B cell (primary cell): ENCODE data around the gene MAGI2.

Experiments
- CTCF ChIP-seq: fragments of 200-600 bp; IDR thresholded peaks from one replicate; pipeline ENCODE4 v1.8.0; 2022; ENCODE audit warnings: antibody characterized with exemption, mild to moderate bottlenecking
- EZH2 ChIP-seq: IDR thresholded peaks from 2 replicates; pipeline ENCODE4 v1.6.1; 2012; ENCODE audit warnings: borderline replicate concordance, low read depth, mild to moderate bottlenecking, moderate library complexity, low read length; ENCODE audit not compliant: insufficient read depth, poor library complexity, severe bottlenecking

DNA sequence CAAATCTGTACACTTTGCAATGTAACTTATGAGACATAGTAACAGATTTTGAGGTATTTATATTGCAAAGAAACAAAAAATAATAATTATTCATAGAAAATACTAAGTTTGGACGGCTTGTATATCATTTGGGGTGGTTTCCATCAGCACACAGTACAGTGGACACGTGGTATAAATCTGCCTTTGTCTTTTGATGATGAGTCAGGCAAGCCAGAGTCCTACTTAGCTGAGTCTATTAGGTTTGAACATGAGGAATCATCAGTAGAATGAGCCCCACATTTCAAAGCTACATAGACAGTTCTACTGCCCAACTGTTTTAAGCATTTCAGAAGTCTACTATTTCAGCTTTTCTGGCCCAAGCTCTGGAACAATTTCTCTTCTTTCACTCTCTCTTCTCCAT is 851.7 kb downstream of the MAGI2 start:
- no peak for TF ChIP-seq CTCF
- TF ChIP-seq EZH2: no peak
